Tongue (tissue), 2 donors: ENCODE data around the gene GMPR. TPM values are rescaled to one million over a fixed set of nuclear protein-coding genes. Genes with fewer than 3 reads are reported as not detected.
"Not testable (repeated sequence)": the region's sequence is repeated elsewhere in the genome, so short reads cannot be mapped to it uniquely, and the experiment has no call there.

Source experiments
- DNase-seq: peaks from one replicate; pipeline ENCODE4 v3.0.0-alpha.2; 2015
- total RNA-seq: library from RNA; depleted of rRNA; stranded (reverse); fragments of >200 nt; gene quantifications from one replicate; pipeline ENCODE4 v1.2.3, GENCODE V29; 2014

Gene GMPR
- total RNA-seq, 1 donor from 2014 or later, result 50.2 TPM

GRCh38 chr6:16225062-16225731, 13.2 kb upstream of the GMPR start:
- DNase-seq, result not testable (repeated sequence)

GRCh38 chr6:16226117-16227047, 12.0 kb upstream of the GMPR start:
- DNase-seq, result not testable (repeated sequence)

GRCh38 chr6:16227048-16227562, 11.3 kb upstream of the GMPR start:
- DNase-seq, result no peak

GRCh38 chr6:16227605-16228004, 10.8 kb upstream of the GMPR start:
- no peak for DNase-seq

- DNase-seq, result no peak
Measured at GRCh38 chr6:16228043-16228442, 10.3 kb upstream of the GMPR start.

- DNase-seq, result no peak
Measured at GRCh38 chr6:16228709-16229665, 9.4 kb upstream of the GMPR start.

- no peak for DNase-seq
Measured at GRCh38 chr6:16229700-16230099, 8.7 kb upstream of the GMPR start.

GRCh38 chr6:16230953-16231352, 7.4 kb upstream of the GMPR start:
- DNase-seq, result no peak

- no peak for DNase-seq
Measured at GRCh38 chr6:16232086-16232485, 6.3 kb upstream of the GMPR start.

- DNase-seq, result no peak
Measured at GRCh38 chr6:16236009-16236501, 2.3 kb upstream of the GMPR start.

GRCh38 chr6:16236631-16237199, 1.7 kb upstream of the GMPR start:
- peak; percentile 72 for DNase-seq

- DNase-seq, result no peak
Measured at GRCh38 chr6:16237242-16237641, 1.1 kb upstream of the GMPR start.

GRCh38 chr6:16238963-16239797, 793 bp downstream of the GMPR start:
- DNase-seq, result peak; percentile 76

GRCh38 chr6:16239798-16240123, 1.4 kb downstream of the GMPR start:
- no peak for DNase-seq

- DNase-seq, result no peak
Measured at GRCh38 chr6:16240589-16241320, 2.4 kb downstream of the GMPR start.

- DNase-seq, result no peak
Measured at GRCh38 chr6:16241321-16241689, 2.9 kb downstream of the GMPR start.

- peak; percentile 69 for DNase-seq
Measured at GRCh38 chr6:16243055-16243454, 4.7 kb downstream of the GMPR start.

GRCh38 chr6:16243664-16244063, 5.3 kb downstream of the GMPR start:
- DNase-seq, result no peak

- DNase-seq, result peak; percentile 67
Measured at GRCh38 chr6:16244446-16244845, 6.1 kb downstream of the GMPR start.

GRCh38 chr6:16244869-16245451, 6.6 kb downstream of the GMPR start:
- DNase-seq, result peak; percentile 72
